ENCODE data around the gene SIMC1. TPM values are rescaled to one million over a fixed set of nuclear protein-coding genes. Genes with fewer than 3 reads are reported as not detected.
"Not testable (repeated sequence)": the region's sequence is repeated elsewhere in the genome, so short reads cannot be mapped to it uniquely, and the experiment has no call there.

Gene SIMC1
- total RNA-seq, 2 donors from 2014 or later = 17.9 to 28.5 TPM

GRCh38 chr5:176244318-176244717 lies 6.1 kb downstream of the SIMC1 start:
- H3K27ac Mint-ChIP-seq; H3K4me3 Mint-ChIP-seq; H3K36me3 Mint-ChIP-seq (ENCODE audit: low read depth); ATAC-seq (replicated peaks); H3K27me3 Mint-ChIP-seq; H3K9me3 Mint-ChIP-seq; H3K4me1 Mint-ChIP-seq: not testable (repeated sequence)

GRCh38 chr5:176245074-176245473 lies 6.8 kb downstream of the SIMC1 start:
- H3K27ac Mint-ChIP-seq; H3K4me1 Mint-ChIP-seq; H3K27me3 Mint-ChIP-seq; ATAC-seq (replicated peaks); H3K9me3 Mint-ChIP-seq; H3K4me3 Mint-ChIP-seq; H3K36me3 Mint-ChIP-seq (ENCODE audit: low read depth): not testable (repeated sequence)

DNA sequence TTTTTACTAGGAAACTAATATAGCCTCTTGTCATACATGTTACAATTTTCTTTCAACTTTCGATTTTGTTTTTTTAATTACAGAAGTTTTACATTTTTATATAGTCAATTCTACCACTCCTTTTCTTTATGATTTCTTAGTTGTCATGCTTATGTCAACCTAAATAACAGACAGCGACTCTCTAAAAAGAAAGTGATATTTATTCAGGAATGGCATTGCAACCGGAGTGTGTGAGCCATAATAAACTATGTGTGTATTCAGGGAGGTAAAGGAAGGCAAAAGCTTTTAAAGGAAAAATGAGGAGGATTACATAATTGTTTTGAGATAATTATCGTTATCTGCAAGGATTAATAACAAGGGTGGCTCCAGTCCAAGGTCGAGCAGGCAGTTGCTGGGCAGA lies 7.3 kb downstream of the SIMC1 start:
- not testable (repeated sequence) for H3K4me3 Mint-ChIP-seq; H3K36me3 Mint-ChIP-seq (ENCODE audit: low read depth); H3K27me3 Mint-ChIP-seq; H3K27ac Mint-ChIP-seq; H3K4me1 Mint-ChIP-seq; ATAC-seq (replicated peaks); H3K9me3 Mint-ChIP-seq

- H3K36me3 Mint-ChIP-seq (ENCODE audit: low read depth); H3K4me1 Mint-ChIP-seq; H3K27me3 Mint-ChIP-seq; H3K4me3 Mint-ChIP-seq; H3K9me3 Mint-ChIP-seq; H3K27ac Mint-ChIP-seq; ATAC-seq (replicated peaks): not testable (repeated sequence)
Observed at GRCh38 chr5:176250691-176251090, 12.5 kb downstream of the SIMC1 start.

- not testable (repeated sequence) for ATAC-seq (replicated peaks); H3K27me3 Mint-ChIP-seq; H3K9me3 Mint-ChIP-seq; H3K27ac Mint-ChIP-seq; H3K36me3 Mint-ChIP-seq (ENCODE audit: low read depth); H3K4me1 Mint-ChIP-seq; H3K4me3 Mint-ChIP-seq
Observed at GRCh38 chr5:176252171-176252570, 13.9 kb downstream of the SIMC1 start.

- not testable (repeated sequence) for H3K27ac Mint-ChIP-seq; ATAC-seq (replicated peaks); H3K9me3 Mint-ChIP-seq; H3K36me3 Mint-ChIP-seq (ENCODE audit: low read depth); H3K4me1 Mint-ChIP-seq; H3K27me3 Mint-ChIP-seq; H3K4me3 Mint-ChIP-seq
Observed at GRCh38 chr5:176253370-176254065, 15.3 kb downstream of the SIMC1 start.

- ATAC-seq (replicated peaks); H3K27ac Mint-ChIP-seq; H3K4me3 Mint-ChIP-seq; H3K9me3 Mint-ChIP-seq; H3K36me3 Mint-ChIP-seq (ENCODE audit: low read depth); H3K27me3 Mint-ChIP-seq; H3K4me1 Mint-ChIP-seq: not testable (repeated sequence)
Observed at GRCh38 chr5:176254066-176254393, 15.8 kb downstream of the SIMC1 start.

GRCh38 chr5:176257871-176258505 lies 19.8 kb downstream of the SIMC1 start:
- not testable (repeated sequence) for H3K27me3 Mint-ChIP-seq; H3K4me1 Mint-ChIP-seq; ATAC-seq (replicated peaks); H3K4me3 Mint-ChIP-seq; H3K27ac Mint-ChIP-seq; H3K9me3 Mint-ChIP-seq
- H3K36me3 Mint-ChIP-seq (ENCODE audit: low read depth) = peaks cover 13% of the 10 kb centered on the region

GRCh38 chr5:176260682-176261081 lies 22.5 kb downstream of the SIMC1 start:
- H3K27me3 Mint-ChIP-seq; H3K4me3 Mint-ChIP-seq; H3K27ac Mint-ChIP-seq; H3K9me3 Mint-ChIP-seq; ATAC-seq (replicated peaks); H3K4me1 Mint-ChIP-seq: not testable (repeated sequence)
- H3K36me3 Mint-ChIP-seq (ENCODE audit: low read depth) = peaks cover 13% of the 10 kb centered on the region

GRCh38 chr5:176266448-176266847 lies 28.2 kb downstream of the SIMC1 start:
- H3K36me3 Mint-ChIP-seq (ENCODE audit: low read depth) = peaks cover 13% of the 10 kb centered on the region
- H3K27ac Mint-ChIP-seq, H3K9me3 Mint-ChIP-seq, H3K27me3 Mint-ChIP-seq, H3K4me3 Mint-ChIP-seq, H3K4me1 Mint-ChIP-seq: not testable (repeated sequence)
- ATAC-seq (replicated peaks) = peak; percentile 99

GRCh38 chr5:176289018-176289417 lies 50.8 kb downstream of the SIMC1 start:
- H3K9me3 Mint-ChIP-seq; H3K27me3 Mint-ChIP-seq; H3K4me3 Mint-ChIP-seq; H3K4me1 Mint-ChIP-seq; ATAC-seq (replicated peaks); H3K27ac Mint-ChIP-seq; H3K36me3 Mint-ChIP-seq (ENCODE audit: low read depth): not testable (repeated sequence)

- H3K36me3 Mint-ChIP-seq (ENCODE audit: low read depth); H3K27me3 Mint-ChIP-seq; H3K27ac Mint-ChIP-seq; H3K4me1 Mint-ChIP-seq; H3K4me3 Mint-ChIP-seq; H3K9me3 Mint-ChIP-seq; ATAC-seq (replicated peaks): not testable (repeated sequence)
Observed at GRCh38 chr5:176290057-176290840, 52.0 kb downstream of the SIMC1 start.

DNA sequence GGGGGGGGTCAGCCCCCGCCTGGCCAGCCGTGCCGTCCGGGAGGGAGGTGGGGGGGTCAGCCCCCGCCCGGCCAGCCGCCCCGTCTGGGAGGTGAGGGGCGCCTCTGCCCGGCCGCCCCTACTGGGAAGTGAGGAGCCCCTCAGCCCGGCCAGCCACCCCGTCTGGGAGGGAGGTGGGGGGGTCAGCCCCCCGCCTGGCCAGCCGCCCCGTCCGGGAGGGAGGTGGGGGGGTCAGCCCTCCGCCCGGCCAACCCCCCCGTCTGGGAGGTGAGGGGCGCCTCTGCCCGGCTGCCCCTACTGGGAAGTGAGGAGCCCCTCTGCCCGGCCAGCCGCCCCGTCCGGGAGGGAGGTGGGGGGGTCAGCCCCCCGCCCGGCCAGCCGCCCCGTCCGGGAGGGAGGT lies 67.1 kb downstream of the SIMC1 start:
- H3K27ac Mint-ChIP-seq; H3K9me3 Mint-ChIP-seq; H3K27me3 Mint-ChIP-seq; H3K4me3 Mint-ChIP-seq; H3K4me1 Mint-ChIP-seq; ATAC-seq (replicated peaks): not testable (repeated sequence)
- H3K36me3 Mint-ChIP-seq (ENCODE audit: low read depth) = peaks cover 42% of the 10 kb centered on the region

- Mint-ChIP-seq H3K4me1 (no peaks in the 10 kb centered on the region), H3K36me3 (ENCODE audit: low read depth) (peaks cover 62% of the 10 kb centered on the region), H3K27ac (peak overlapping the region; percentile 19), H3K4me3 (no peak overlapping the region), H3K9me3 (no peaks in the 10 kb centered on the region), H3K27me3 (no peaks in the 10 kb centered on the region)
- ATAC-seq (replicated peaks) = no peak
Observed at GRCh38 chr5:176317534-176318374, 79.5 kb downstream of the SIMC1 start.
